Thyroid gland (tissue), 4 donors: ENCODE measurements around the gene NOP14. TPM values are rescaled to one million over a fixed set of nuclear protein-coding genes. Genes with fewer than 3 reads are reported as not detected.

ENCODE experiments used
- DNase-seq, 2 donors: peaks; one replicate each; pipeline ENCODE4 v3.0.0-alpha.2; 2019
- H3K27ac ChIP-seq, 3 donors: fragments of 200-600 bp; sonication (generic); 1 replicate in 2 of 3; 2 replicates in 1 of 3; pipeline ENCODE4 v1.5.1; 2016 to 2019; ENCODE audit warnings: mild to moderate bottlenecking in 1 of 3, moderate library complexity in 1 of 3
- H3K27me3 ChIP-seq: fragments of 200-600 bp; sonication (generic); one replicate; pipeline ENCODE4 v1.5.1; 2019
- H3K36me3 ChIP-seq, 2 donors: fragments of 200-600 bp; sonication (generic); one replicate each; pipeline ENCODE4 v1.5.1; 2016 to 2019
- H3K4me1 ChIP-seq, 2 donors: fragments of 200-600 bp; sonication (generic); one replicate each; pipeline ENCODE4 v1.5.1; 2017 to 2019
- H3K4me3 ChIP-seq, 3 donors: fragments of 200-600 bp; sonication (generic); replicated peaks in 1 of 3; 1 replicate in 2 of 3; 2 replicates in 1 of 3; pipeline ENCODE4 v1.5.1; 2016; ENCODE audit warnings: mild to moderate bottlenecking in 1 of 3
- H3K9me3 ChIP-seq: fragments of 200-600 bp; sonication (generic); one replicate; pipeline ENCODE4 v1.5.1; 2017
- POLR2A ChIP-seq, 2 donors: fragments of 450-650 bp; IDR thresholded peaks; one replicate each; pipeline ENCODE4 v1.6.1; 2017; ENCODE audit warnings: antibody characterized with exemption in 2 of 2, mild to moderate bottlenecking in 2 of 2, moderate library complexity in 1 of 2
- WGBS, 2 donors: methylation state at CpG; one replicate each; pipeline ENCODE4 v1.1.5; 2017; 5-methylcytosine and 5-hydroxymethylcytosine counted together
- intact Hi-C: fragments of 100-400 bp; cut with DNase I; formaldehyde crosslinking; loops from one replicate; pipeline ENCODE4 v1.15.1; 2023
- total RNA-seq, 4 donors: library from RNA; depleted of rRNA; stranded (reverse); fragments of >200 nt; gene quantifications; one replicate each; pipeline ENCODE4 v1.2.3, GENCODE V29; 2016
- TF ChIP-seq, protein P1 (sequence below), 6 experiments: fragments of 200-600 bp in 3 of 6; fragments of 450-650 bp in 3 of 6; sonication (generic) in 3 of 6; IDR thresholded peaks; one replicate each; pipeline ENCODE4 v1.5.1; 2016 to 2019; ENCODE audit warnings: antibody characterized with exemption in 6 of 6, mild to moderate bottlenecking in 2 of 6, inconsistent platforms in 1 of 6, moderate library complexity in 1 of 6

NOP14 gene
- total RNA-seq, 4 donors from 2014 or later = 18.4 to 24.8 (median 19.3) TPM

GRCh38 chr4:3009422-3009821, 46.2 kb upstream of the NOP14 start:
- Histone ChIP-seq H3K4me3 (no peak overlapping the region), H3K36me3 (no peaks in the 10 kb centered on the region), H3K27me3 (no peaks in the 10 kb centered on the region), H3K9me3 (no peaks in the 10 kb centered on the region), H3K4me1 (no peaks in the 10 kb centered on the region), H3K27ac (no peak overlapping the region)
- TF ChIP-seq, protein P1, sequence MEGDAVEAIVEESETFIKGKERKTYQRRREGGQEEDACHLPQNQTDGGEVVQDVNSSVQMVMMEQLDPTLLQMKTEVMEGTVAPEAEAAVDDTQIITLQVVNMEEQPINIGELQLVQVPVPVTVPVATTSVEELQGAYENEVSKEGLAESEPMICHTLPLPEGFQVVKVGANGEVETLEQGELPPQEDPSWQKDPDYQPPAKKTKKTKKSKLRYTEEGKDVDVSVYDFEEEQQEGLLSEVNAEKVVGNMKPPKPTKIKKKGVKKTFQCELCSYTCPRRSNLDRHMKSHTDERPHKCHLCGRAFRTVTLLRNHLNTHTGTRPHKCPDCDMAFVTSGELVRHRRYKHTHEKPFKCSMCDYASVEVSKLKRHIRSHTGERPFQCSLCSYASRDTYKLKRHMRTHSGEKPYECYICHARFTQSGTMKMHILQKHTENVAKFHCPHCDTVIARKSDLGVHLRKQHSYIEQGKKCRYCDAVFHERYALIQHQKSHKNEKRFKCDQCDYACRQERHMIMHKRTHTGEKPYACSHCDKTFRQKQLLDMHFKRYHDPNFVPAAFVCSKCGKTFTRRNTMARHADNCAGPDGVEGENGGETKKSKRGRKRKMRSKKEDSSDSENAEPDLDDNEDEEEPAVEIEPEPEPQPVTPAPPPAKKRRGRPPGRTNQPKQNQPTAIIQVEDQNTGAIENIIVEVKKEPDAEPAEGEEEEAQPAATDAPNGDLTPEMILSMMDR (IDR thresholded peaks at IDR 0.05) = no peak
- TF ChIP-seq POLR2A (IDR thresholded peaks at IDR 0.05) = no peak
- 79 to 85% methylated on average over 7 of the region's 7 CpGs for WGBS, 2 donors
- intact Hi-C loops = no loop called here
- DNase-seq = no peak

GRCh38 chr4:3007724-3008123, 44.5 kb upstream of the NOP14 start:
- Histone ChIP-seq H3K9me3 (no peaks in the 10 kb centered on the region), H3K4me3 (no peak overlapping the region), H3K27ac (no peak overlapping the region), H3K27me3 (no peaks in the 10 kb centered on the region), H3K36me3 (no peaks in the 10 kb centered on the region), H3K4me1 (no peaks in the 10 kb centered on the region)
- WGBS, 2 donors = 93 to 99% methylated on average over 2 of the region's 2 CpGs
- no peak for DNase-seq
- intact Hi-C loops = no loop called here
- TF ChIP-seq, protein P1 (IDR thresholded peaks at IDR 0.05) = no peak
- TF ChIP-seq POLR2A (IDR thresholded peaks at IDR 0.05) = no peak

DNA sequence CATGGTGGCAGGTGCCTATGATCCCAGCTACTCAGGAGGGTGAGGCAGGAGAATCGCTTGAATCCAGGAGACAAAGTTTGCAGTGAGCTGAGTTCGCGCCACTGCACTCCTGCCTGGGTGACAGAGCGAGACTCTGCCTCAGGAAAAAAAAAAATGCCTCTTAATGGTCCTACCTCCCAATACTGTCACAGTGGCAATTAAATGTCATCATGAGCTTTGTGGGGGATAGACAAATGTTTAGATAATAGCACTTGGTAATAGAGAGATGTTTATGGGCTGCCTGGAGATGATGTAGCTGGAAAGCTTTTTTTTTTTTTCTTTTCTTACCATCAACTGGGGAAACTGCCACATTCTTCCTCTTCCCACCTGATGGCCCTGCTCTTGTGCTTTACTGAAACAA, 33.2 kb upstream of the NOP14 start:
- intact Hi-C loops = no loop called here
- Histone ChIP-seq H3K27me3 (no peaks in the 10 kb centered on the region), H3K36me3 (no peaks in the 10 kb centered on the region), H3K27ac (no peak overlapping the region), H3K4me3 (no peak overlapping the region), H3K9me3 (no peaks in the 10 kb centered on the region), H3K4me1 (no peaks in the 10 kb centered on the region)
- no peak for TF ChIP-seq POLR2A (IDR thresholded peaks at IDR 0.05)
- TF ChIP-seq, protein P1 (IDR thresholded peaks at IDR 0.05) = no peak
- 89 to 91% methylated on average over 4 of the region's 4 CpGs for WGBS, 2 donors
- DNase-seq = no peak

GRCh38 chr4:2995546-2996265, 32.5 kb upstream of the NOP14 start:
- no peaks in the 10 kb centered on the region for H3K36me3 ChIP-seq
- WGBS, 2 donors = 66 to 86% methylated on average over 4 of the region's 4 CpGs
- H3K9me3 ChIP-seq = no peaks in the 10 kb centered on the region
- DNase-seq = no peak
- H3K27ac ChIP-seq = no peak overlapping the region
- no peaks in the 10 kb centered on the region for H3K4me1 ChIP-seq
- no peaks in the 10 kb centered on the region for H3K27me3 ChIP-seq
- H3K4me3 ChIP-seq = no peak overlapping the region
- intact Hi-C loops = no loop called here
- TF ChIP-seq POLR2A (IDR thresholded peaks at IDR 0.05) = no peak
- TF ChIP-seq, protein P1 (IDR thresholded peaks at IDR 0.05) = no peak

- TF ChIP-seq, protein P1 (IDR thresholded peaks at IDR 0.05) = no peak
- no peak for TF ChIP-seq POLR2A (IDR thresholded peaks at IDR 0.05)
- intact Hi-C loops = no loop called here
- H3K27ac ChIP-seq = no peak overlapping the region
- no peaks in the 10 kb centered on the region for H3K36me3 ChIP-seq
- DNase-seq = no peak
- WGBS, 2 donors = 97 to 100% methylated on average over 4 of the region's 4 CpGs
- H3K27me3 ChIP-seq = no peaks in the 10 kb centered on the region
- H3K4me3 ChIP-seq = no peak overlapping the region
- H3K4me1 ChIP-seq = no peaks in the 10 kb centered on the region
- no peaks in the 10 kb centered on the region for H3K9me3 ChIP-seq
These were observed 31.7 kb upstream of the NOP14 start for GRCh38 chr4:2994917-2995316.
